GM12873 (cell line): ENCODE results near the gene NAV3.

Source experiments
- TF ChIP-seq, protein P1 (sequence below): IDR thresholded peaks from 2 replicates; pipeline ENCODE4 v1.5.1; 2012; ENCODE audit warnings: low read depth, mild to moderate bottlenecking, moderate library complexity, low read length, control low read depth; ENCODE audit not compliant: insufficient read depth; ENCODE audit errors: missing control alignments

NAV3 gene

GRCh38 chr12:78018171-78018910 lies 187.6 kb downstream of the NAV3 start:
- TF ChIP-seq, protein P1, sequence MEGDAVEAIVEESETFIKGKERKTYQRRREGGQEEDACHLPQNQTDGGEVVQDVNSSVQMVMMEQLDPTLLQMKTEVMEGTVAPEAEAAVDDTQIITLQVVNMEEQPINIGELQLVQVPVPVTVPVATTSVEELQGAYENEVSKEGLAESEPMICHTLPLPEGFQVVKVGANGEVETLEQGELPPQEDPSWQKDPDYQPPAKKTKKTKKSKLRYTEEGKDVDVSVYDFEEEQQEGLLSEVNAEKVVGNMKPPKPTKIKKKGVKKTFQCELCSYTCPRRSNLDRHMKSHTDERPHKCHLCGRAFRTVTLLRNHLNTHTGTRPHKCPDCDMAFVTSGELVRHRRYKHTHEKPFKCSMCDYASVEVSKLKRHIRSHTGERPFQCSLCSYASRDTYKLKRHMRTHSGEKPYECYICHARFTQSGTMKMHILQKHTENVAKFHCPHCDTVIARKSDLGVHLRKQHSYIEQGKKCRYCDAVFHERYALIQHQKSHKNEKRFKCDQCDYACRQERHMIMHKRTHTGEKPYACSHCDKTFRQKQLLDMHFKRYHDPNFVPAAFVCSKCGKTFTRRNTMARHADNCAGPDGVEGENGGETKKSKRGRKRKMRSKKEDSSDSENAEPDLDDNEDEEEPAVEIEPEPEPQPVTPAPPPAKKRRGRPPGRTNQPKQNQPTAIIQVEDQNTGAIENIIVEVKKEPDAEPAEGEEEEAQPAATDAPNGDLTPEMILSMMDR = no peak

DNA sequence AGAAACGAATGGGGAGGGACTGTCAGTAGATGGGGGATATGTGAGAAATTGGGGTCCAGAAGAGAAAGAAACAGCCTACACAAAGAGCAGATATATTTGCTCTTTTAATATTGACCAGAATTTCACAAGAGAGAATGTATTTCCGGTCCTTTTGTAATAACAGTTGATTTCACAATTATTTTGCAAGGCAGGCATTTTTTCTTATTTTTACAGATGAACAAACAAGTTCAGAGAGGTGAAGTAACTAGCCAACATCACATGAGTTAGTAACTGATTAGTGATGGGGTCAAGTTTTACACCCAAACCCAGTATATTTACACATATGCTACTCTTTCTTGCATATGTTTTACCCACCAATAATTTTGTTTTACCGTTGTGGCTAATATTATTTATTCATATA lies 188.2 kb downstream of the NAV3 start:
- TF ChIP-seq, protein P1 = no peak

DNA sequence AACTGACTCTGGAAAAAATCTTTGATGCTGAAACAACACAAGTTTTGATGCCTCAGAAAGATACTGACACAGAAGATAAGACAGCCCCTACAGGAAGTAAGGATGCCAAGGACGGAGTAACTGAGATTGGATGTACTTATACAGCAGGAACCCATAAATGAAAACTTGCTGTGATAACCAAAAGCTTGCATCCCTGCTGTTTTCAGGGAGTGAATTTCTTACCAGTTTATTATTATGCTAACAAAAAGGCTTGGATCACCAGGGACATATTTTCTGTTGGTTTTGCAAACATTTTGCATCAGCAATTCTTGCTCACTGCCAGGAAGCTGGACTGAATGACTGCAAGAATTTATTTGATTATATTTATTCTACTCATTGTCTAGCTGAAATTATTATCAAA lies 197.7 kb downstream of the NAV3 start:
- TF ChIP-seq, protein P1 = no peak

DNA sequence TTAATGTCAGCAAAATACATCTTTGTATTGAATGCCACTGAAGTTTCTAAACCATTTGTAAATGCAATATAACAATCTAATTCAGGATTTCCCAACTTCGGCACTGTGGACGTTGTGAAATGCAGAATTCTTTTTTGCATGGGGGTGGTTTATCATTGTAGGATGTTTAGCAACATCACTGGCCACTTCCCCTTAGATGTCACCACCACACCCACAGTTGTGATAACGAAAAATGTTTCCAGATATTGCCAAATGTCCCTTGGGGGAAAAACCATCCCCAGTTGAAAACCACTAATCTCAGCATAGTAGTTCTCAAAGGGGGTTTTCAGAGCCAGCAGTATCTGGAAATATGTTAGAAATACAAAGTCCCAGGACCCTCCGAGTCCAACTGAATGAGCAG lies 203.3 kb downstream of the NAV3 start:
- TF ChIP-seq, protein P1 = no peak

DNA sequence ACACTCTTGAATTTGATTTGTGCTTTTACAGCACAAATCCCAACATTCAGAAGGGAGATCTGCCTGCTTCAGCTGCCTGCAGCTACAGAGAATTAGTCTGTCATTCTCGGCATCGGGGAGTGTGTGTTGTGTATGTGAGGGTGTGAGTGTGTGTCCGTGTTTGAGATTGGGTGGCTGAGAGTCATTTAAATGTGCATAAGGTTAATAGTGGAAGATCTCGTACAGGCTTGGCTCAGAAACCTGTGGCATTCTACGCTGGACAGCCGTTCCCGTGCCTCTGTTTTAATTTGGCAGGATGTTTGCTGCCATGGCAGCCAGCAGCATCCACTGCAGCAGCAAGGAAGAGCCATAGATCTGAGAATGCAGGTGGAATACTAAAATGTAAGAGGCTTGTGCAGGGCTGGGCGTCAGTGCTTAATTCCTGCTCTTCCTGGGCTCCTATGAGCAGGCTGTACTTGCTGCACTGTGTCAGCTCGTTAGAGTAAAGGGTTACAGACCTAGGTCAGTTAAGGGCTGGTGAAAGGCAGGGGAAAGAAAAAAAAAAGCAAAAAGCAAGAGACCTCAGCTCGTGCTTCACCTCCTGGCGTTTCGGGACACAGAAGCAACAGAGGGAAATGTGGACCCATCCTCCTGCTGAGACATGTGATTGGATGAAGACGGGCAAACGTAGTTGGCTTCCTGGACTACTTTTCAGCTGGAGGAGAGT lies 205.4 kb downstream of the NAV3 start:
- TF ChIP-seq, protein P1 = no peak

DNA sequence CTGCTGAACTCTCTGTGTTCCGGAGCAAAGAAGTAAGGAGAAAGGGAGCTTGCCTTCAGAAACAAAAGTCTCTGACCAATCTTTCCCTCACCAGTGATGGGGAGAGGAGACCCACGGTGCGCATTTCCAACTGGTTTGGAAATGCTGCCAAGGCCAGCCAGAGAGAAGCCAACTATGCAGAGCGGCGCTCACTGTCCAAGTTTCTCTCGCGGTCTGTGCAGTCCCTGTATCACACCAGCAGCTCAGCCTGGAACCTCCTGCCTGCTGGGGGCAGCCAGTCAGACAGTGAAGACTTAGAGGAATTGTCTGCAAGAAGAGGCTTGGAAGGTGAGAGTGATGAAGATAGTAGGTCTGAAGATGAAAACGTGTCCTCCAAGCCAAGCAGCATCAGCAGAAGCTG lies 206.2 kb downstream of the NAV3 start:
- TF ChIP-seq, protein P1 = no peak

- TF ChIP-seq, protein P1 = no peak
Measured at GRCh38 chr12:78037707-78038106, 207.0 kb downstream of the NAV3 start.
